MM.1S (cell line): ENCODE measurements around the gene MYO1F.

Experiments used
- CTCF ChIP-seq: fragments of 300-600 bp; sonication (generic); IDR thresholded peaks from 2 replicates; pipeline ENCODE4 v1.5.1; 2016; ENCODE audit warnings: antibody characterized with exemption, low read length, mixed read lengths
- EZH2 ChIP-seq: fragments of 300-600 bp; sonication (generic); optimal IDR thresholded peaks from 2 replicates; pipeline ENCODE3; 2017; ENCODE audit warnings: low read depth, mild to moderate bottlenecking, antibody characterized with exemption, low read length, mixed read lengths
- EZH2phosphoT487 ChIP-seq: fragments of 300-600 bp; sonication (generic); IDR thresholded peaks from 2 replicates; pipeline ENCODE4 v1.6.1; 2018; ENCODE audit warnings: antibody characterized with exemption, low read length

- TF ChIP-seq CTCF (no peak), EZH2 (no peak), EZH2phosphoT487 (no peak)
Observed at GRCh38 chr19:8528500-8528899, 48.7 kb downstream of the MYO1F start.
